Endothelial cell (in vitro differentiated cells): Measurements from ENCODE around the gene ADSS1. TPM values are rescaled to one million over a fixed set of nuclear protein-coding genes. Genes with fewer than 3 reads are reported as not detected.
A peak's percentile ranks its signal among the peaks of the same experiment; 100 is the strongest.

Experiments
- DNase-seq: peaks from one replicate; pipeline ENCODE4 v3.0.0; 2021; ENCODE audit warnings: low spot score
- H3K27ac Mint-ChIP-seq: one replicate; pipeline ENCODE4 v1.8.0; 2021; ENCODE audit warnings: mixed read lengths, inconsistent platforms; ENCODE audit not compliant: unreplicated experiment
- H3K27me3 Mint-ChIP-seq: one replicate; pipeline ENCODE4 v1.8.0; 2021; ENCODE audit warnings: mild to moderate bottlenecking, moderate library complexity, mixed read lengths, inconsistent platforms; ENCODE audit not compliant: unreplicated experiment
- H3K36me3 Mint-ChIP-seq: one replicate; pipeline ENCODE4 v1.8.0; 2021; ENCODE audit warnings: mild to moderate bottlenecking, low read depth, mixed read lengths, inconsistent platforms; ENCODE audit not compliant: unreplicated experiment
- H3K4me1 Mint-ChIP-seq: one replicate; pipeline ENCODE4 v1.8.0; 2021; ENCODE audit warnings: mild to moderate bottlenecking, mixed read lengths, inconsistent platforms; ENCODE audit not compliant: unreplicated experiment
- H3K4me3 Mint-ChIP-seq: one replicate; pipeline ENCODE4 v1.8.0; 2021; ENCODE audit warnings: mild to moderate bottlenecking, mixed read lengths, inconsistent platforms; ENCODE audit not compliant: unreplicated experiment
- H3K9me3 Mint-ChIP-seq: one replicate; pipeline ENCODE4 v1.8.0; 2021; ENCODE audit warnings: mixed read lengths, inconsistent platforms; ENCODE audit not compliant: unreplicated experiment
- total RNA-seq: library from RNA; stranded (reverse); fragmentation: NEBNext Ultra II Directional; extraction: Animal tissue kit (Norgen Biotek cat#: 25700); gene quantifications from one replicate; pipeline ENCODE4 v1.2.1, GENCODE V29; 2021; ENCODE audit not compliant: unreplicated experiment
- TF ChIP-seq, protein P1 (sequence below): fragments of 200-600 bp; sonication (generic); IDR thresholded peaks from one replicate; pipeline ENCODE4 v1.5.0; 2021; ENCODE audit warnings: antibody characterized with exemption; ENCODE audit not compliant: unreplicated experiment

The ADSS1 gene
- total RNA-seq, 1 donor from 2014 or later = 6.1 TPM

DNA sequence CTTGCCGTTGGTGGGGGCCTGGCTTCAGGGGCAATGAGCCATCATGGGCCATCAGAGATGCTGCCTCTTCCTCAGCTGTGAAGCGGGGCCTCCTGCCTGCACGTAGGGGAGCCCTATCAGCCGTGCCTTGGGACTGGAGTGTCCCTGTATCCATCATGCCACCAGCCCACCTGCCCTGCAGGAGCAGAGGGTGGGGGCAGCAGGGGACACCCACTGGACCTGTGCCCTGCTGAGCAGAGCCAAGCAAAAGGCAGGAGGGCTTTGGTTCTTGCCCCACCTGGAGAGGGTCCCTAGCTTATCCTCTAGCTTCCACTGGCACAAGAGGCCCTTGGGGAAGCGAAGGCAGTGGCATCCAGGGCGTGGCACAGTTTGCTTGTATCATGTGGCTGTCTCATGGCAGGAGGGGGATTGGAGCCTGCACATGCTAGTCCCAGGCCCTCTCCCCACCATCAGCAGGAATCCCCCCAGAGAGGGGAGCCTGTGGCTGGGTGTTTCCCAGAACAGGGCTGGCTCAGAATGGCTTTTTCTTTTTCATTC is 10.1 kb downstream of the ADSS1 start:
- Mint-ChIP-seq H3K27ac (no peak overlapping the region), H3K36me3 (no peaks in the 10 kb centered on the region), H3K4me3 (no peak overlapping the region), H3K4me1 (peaks cover 6% of the 10 kb centered on the region), H3K9me3 (no peaks in the 10 kb centered on the region), H3K27me3 (peaks cover 16% of the 10 kb centered on the region)
- no peak for DNase-seq
- TF ChIP-seq, protein P1, sequence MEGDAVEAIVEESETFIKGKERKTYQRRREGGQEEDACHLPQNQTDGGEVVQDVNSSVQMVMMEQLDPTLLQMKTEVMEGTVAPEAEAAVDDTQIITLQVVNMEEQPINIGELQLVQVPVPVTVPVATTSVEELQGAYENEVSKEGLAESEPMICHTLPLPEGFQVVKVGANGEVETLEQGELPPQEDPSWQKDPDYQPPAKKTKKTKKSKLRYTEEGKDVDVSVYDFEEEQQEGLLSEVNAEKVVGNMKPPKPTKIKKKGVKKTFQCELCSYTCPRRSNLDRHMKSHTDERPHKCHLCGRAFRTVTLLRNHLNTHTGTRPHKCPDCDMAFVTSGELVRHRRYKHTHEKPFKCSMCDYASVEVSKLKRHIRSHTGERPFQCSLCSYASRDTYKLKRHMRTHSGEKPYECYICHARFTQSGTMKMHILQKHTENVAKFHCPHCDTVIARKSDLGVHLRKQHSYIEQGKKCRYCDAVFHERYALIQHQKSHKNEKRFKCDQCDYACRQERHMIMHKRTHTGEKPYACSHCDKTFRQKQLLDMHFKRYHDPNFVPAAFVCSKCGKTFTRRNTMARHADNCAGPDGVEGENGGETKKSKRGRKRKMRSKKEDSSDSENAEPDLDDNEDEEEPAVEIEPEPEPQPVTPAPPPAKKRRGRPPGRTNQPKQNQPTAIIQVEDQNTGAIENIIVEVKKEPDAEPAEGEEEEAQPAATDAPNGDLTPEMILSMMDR = no peak

DNA sequence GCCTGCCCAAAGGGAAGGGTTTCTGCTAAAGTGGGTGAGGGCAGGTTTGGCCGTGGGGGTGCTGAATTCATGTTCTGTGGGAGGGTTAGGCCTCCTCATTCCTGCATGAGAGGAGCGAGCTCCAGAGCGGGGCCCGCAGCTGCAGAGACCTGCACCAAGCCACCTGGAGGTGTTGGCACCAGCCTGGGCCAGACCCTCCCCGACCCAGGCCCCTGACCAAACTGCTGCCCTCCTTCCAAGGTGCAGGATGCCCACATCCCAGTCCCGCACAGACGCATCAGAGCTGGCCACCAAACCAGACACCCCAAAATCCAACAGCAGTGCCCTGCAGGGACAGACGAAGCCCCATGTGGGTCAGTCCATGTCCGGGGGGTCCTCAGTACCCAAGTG is 10.6 kb downstream of the ADSS1 start:
- H3K36me3 Mint-ChIP-seq = no peaks in the 10 kb centered on the region
- peaks cover 14% of the 10 kb centered on the region for H3K27me3 Mint-ChIP-seq
- no peak overlapping the region for H3K27ac Mint-ChIP-seq
- TF ChIP-seq, protein P1 = no peak
- DNase-seq = no peak
- no peaks in the 10 kb centered on the region for H3K9me3 Mint-ChIP-seq
- no peak overlapping the region for H3K4me3 Mint-ChIP-seq
- peaks cover 6% of the 10 kb centered on the region for H3K4me1 Mint-ChIP-seq

DNA sequence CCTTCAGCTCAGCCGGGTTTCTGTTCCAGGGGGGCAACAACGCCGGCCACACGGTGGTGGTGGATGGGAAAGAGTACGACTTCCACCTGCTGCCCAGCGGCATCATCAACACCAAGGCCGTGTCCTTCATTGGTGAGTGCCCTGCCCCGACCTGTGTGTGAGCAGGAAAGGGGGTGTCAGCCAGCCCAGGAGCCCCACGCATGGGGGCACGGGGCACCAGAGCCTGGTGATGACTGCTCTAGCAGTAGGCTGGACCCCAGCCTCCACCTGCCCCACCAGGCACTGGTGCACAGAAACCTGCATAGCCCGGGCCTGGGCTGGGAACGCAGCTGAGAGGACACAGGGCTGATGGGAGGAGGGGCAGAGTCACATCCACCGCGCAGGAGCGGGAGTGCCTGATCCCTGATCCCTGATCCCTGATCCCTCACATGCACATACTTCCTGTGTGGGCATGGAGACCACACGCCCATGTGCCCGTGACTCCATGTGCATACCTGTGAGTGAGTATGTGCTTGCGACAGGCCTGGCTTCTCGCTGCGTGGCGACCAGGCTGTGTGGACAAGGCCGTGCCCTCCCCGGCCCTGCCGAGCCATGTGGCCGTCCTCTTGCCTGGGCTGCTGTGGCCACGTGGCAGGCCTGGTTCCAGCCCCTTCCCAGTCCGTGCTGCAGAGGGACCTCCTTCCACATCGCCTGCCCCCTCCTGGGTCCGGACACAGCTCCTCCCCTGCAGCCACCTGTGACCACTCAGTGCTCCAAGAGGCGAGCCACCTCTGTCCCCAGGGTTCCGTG is 11.2 kb downstream of the ADSS1 start:
- Mint-ChIP-seq H3K4me3 (no peak overlapping the region), H3K9me3 (no peaks in the 10 kb centered on the region), H3K36me3 (no peaks in the 10 kb centered on the region), H3K27me3 (peaks cover 14% of the 10 kb centered on the region), H3K4me1 (peaks cover 6% of the 10 kb centered on the region), H3K27ac (no peak overlapping the region)
- no peak for DNase-seq
- TF ChIP-seq, protein P1 = no peak

DNA sequence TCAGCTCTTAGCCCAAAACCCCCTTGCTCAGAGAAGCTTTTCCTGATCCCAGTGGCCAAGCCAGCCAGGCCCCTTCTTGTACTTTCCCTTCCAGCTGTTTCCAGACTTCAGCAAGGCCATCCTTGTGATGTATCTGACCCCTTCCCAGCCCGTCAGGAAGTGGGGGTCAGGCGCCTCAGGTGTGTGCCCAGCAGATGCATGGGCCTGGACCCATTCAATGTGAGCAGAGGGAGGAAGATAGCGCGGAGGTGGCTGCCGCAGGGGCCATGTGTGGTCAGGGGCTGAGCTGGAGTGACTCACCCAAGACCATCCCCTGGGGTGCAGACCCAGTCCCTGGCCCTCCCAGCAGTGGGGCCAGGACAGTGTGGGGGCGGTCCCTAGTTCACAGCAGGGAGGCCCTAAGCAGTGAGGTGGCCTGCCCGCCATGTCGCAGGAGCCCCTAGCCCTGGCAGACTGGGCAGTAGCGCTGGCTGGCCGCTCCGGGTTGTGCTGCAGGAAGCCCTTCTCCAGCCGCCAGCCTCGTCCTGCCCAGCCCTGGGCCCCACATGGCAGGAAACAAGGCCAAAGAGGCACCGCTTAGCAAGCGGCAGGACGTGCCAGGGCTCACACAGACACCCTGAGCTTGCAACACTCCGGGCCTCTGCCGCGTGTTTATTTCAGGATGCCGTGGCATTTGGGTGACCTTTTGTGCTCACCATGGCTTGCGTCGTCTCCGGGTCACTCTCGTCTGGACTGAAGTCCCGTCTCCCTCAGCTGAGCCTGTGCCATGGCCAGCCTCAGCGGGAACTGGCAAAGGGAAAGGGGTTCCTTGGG is 12.0 kb downstream of the ADSS1 start:
- Mint-ChIP-seq H3K27me3 (peaks cover 16% of the 10 kb centered on the region), H3K4me3 (no peak overlapping the region), H3K4me1 (peaks cover 6% of the 10 kb centered on the region), H3K9me3 (no peaks in the 10 kb centered on the region), H3K27ac (no peak overlapping the region), H3K36me3 (no peaks in the 10 kb centered on the region)
- TF ChIP-seq, protein P1 = no peak
- peak; percentile 53 for DNase-seq
